GM12891 (cell line): Measurements from ENCODE around the gene GOLGA1.

Source experiments
- PAX5 ChIP-seq: IDR thresholded peaks from 2 replicates; pipeline ENCODE4 v1.6.1; 2011; ENCODE audit warnings: low read length, moderate library complexity, mild to moderate bottlenecking; ENCODE audit not compliant: insufficient read depth, severe bottlenecking
- POLR2A ChIP-seq: IDR thresholded peaks from 2 replicates; pipeline ENCODE4 v1.6.1; 2011; ENCODE audit warnings: low read depth, low read length, control low read depth
- POLR2AphosphoS5 ChIP-seq: IDR thresholded peaks from 2 replicates; pipeline ENCODE4 v1.6.1; 2011; ENCODE audit warnings: low read depth, low read length, control low read depth
- POU2F2 ChIP-seq: IDR thresholded peaks from 2 replicates; pipeline ENCODE4 v1.6.1; 2011; ENCODE audit warnings: low read depth, mild to moderate bottlenecking, control low read depth, low read length, moderate library complexity
- SPI1 ChIP-seq: IDR thresholded peaks from 2 replicates; pipeline ENCODE4 v1.6.1; 2011; ENCODE audit warnings: low read depth, low read length, control low read depth
- TAF1 ChIP-seq: IDR thresholded peaks from 2 replicates; pipeline ENCODE4 v1.6.1; 2011; ENCODE audit warnings: low read depth, low read length, control low read depth

DNA sequence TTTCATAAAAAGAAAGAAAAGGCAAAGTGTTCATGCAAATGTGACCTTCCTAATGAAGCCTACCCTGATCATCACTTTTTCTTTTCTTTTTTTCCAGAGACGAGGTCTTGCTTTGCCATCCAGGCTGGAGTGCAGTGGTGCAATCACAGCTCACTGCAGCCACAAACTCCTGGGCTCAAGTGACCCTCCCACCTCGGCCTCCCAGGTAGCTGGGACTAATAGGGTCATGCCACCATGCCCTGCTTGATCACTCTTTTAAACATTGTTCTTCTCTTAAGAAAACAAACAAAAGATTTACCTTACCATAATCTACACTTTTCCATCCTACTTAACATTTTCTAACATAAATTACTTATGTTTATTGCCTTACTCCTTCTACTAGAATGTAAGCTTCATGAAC, 8.5 kb upstream of the GOLGA1 start:
- TF ChIP-seq SPI1 = no peak
- no peak for TF ChIP-seq TAF1
- no peak for TF ChIP-seq POLR2A
- no peak for TF ChIP-seq POLR2AphosphoS5
- no peak for TF ChIP-seq POU2F2
- TF ChIP-seq PAX5 = no peak
